Keratinocyte (primary cell): Measurements from ENCODE around the gene FGF8. TPM values are rescaled to one million over a fixed set of nuclear protein-coding genes. Genes with fewer than 3 reads are reported as not detected.

ENCODE experiments used
- DNase-seq: peaks from one replicate; pipeline ENCODE4 v3.0.0-alpha.2; 2011; ENCODE audit warnings: low read depth, missing footprints, low spot score
- FAIRE-seq: peaks from 2 replicates; lab custom pipeline; 2011; peaks lifted over from hg19 to GRCh38; lab: Jason Lieb, UNC
- H2AFZ ChIP-seq: 2 replicates; pipeline ENCODE4 v1.6.0; 2012; ENCODE audit warnings: low read length, control low read depth, inconsistent platforms; ENCODE audit not compliant: control insufficient read depth
- H3K27ac ChIP-seq: 2 replicates; pipeline ENCODE4 v1.5.1; 2011; ENCODE audit warnings: low read length; ENCODE audit not compliant: control insufficient read depth, insufficient read depth
- H3K27me3 ChIP-seq: 3 replicates; pipeline ENCODE4 v1.6.0; 2011; ENCODE audit warnings: low read length; ENCODE audit not compliant: control insufficient read depth, insufficient read depth; ENCODE audit errors: extremely low read depth
- H3K36me3 ChIP-seq, 2 experiments: 2 replicates in 1 of 2; 3 replicates in 1 of 2; pipeline ENCODE4 v1.5.1; 2011; ENCODE audit warnings: low read length in 2 of 2, mild to moderate bottlenecking in 1 of 2; ENCODE audit not compliant: control insufficient read depth in 2 of 2, insufficient read depth in 2 of 2; ENCODE audit errors: extremely low read depth in 1 of 2
- H3K4me1 ChIP-seq: 3 replicates; pipeline ENCODE4 v1.5.1; 2011; ENCODE audit warnings: low read length; ENCODE audit not compliant: control insufficient read depth, insufficient read depth; ENCODE audit errors: extremely low read depth
- H3K4me2 ChIP-seq: 3 replicates; pipeline ENCODE4 v1.6.0; 2011; ENCODE audit warnings: low read depth, low read length; ENCODE audit not compliant: control insufficient read depth, insufficient read depth; ENCODE audit errors: extremely low read depth
- H3K4me3 ChIP-seq, 3 experiments: fragments of 200-600 bp in 1 of 3; sonication (generic) in 1 of 3; 2 replicates in 2 of 3; 3 replicates in 1 of 3; pipeline ENCODE4 v1.5.1; 2011 to 2016; ENCODE audit warnings: low read length in 3 of 3, mild to moderate bottlenecking in 3 of 3, control low read depth in 2 of 3, inconsistent platforms in 1 of 3, low read depth in 1 of 3, mixed read lengths in 1 of 3, mixed run types in 1 of 3, moderate library complexity in 1 of 3; ENCODE audit not compliant: control insufficient read depth in 2 of 3, insufficient read depth in 2 of 3; ENCODE audit errors: extremely low read depth in 1 of 3
- H3K79me2 ChIP-seq: 2 replicates; pipeline ENCODE4 v1.6.0; 2012; ENCODE audit warnings: low read length; ENCODE audit not compliant: control insufficient read depth, insufficient read depth
- H3K9ac ChIP-seq: 3 replicates; pipeline ENCODE4 v1.6.0; 2011; ENCODE audit warnings: low read length; ENCODE audit not compliant: control insufficient read depth, insufficient read depth; ENCODE audit errors: extremely low read depth
- H3K9me1 ChIP-seq: 3 replicates; pipeline ENCODE4 v1.6.0; 2011; ENCODE audit warnings: low read length; ENCODE audit not compliant: control insufficient read depth, insufficient read depth; ENCODE audit errors: extremely low read depth
- H3K9me3 ChIP-seq: 2 replicates; pipeline ENCODE4 v1.5.1; 2012; ENCODE audit warnings: low read depth, low read length; ENCODE audit not compliant: control insufficient read depth
- H4K20me1 ChIP-seq: 3 replicates; pipeline ENCODE4 v1.6.0; 2011; ENCODE audit warnings: low read length; ENCODE audit not compliant: control insufficient read depth, insufficient read depth; ENCODE audit errors: extremely low read depth
- CTCF ChIP-seq, 3 experiments: IDR thresholded peaks in 1 of 3; conservative IDR thresholded peaks in 1 of 3; optimal IDR thresholded peaks in 1 of 3; 2 replicates in 2 of 3; 3 replicates in 1 of 3; pipeline versions ENCODE3 to v1.5.1; 2011; ENCODE audit warnings: low read length in 3 of 3, mild to moderate bottlenecking in 3 of 3, moderate library complexity in 2 of 3, control low read depth in 1 of 3, inconsistent platforms in 1 of 3; ENCODE audit not compliant: insufficient read depth in 2 of 3; ENCODE audit errors: extremely low read depth in 1 of 3
- EZH2 ChIP-seq: IDR thresholded peaks from one replicate; pipeline ENCODE4 v1.6.1; 2012; ENCODE audit warnings: inconsistent platforms, mild to moderate bottlenecking, low read length, moderate library complexity
- dilution Hi-C: fragments of 300-500 bp; cut with MboI; formaldehyde crosslinking; loops from one replicate; pipeline ENCODE4 v1.7.0; 2020; ENCODE audit warnings: low sequenced_read_pairs; ENCODE audit not compliant: extremely low pct_ligation_motif_present
- polyA plus RNA-seq, 5 experiments: library from polyadenylated mRNA; depleted of rRNA in 3 of 5; stranded (reverse) in 3 of 5; stranded (forward) in 1 of 5; unstranded in 1 of 5; fragments of >200 nt; gene quantifications; 1 replicate in 1 of 5; 2 replicates in 3 of 5; 3 replicates in 1 of 5; pipeline versions ENCODE4 v1.2.1 to v1.2.3, GENCODE V29; 2011 to 2012; ENCODE audit warnings: missing spikeins in 2 of 5, low read depth in 1 of 5, low replicate concordance in 1 of 5

FGF8 gene
- polyA plus RNA-seq, 1 donor (not counting 4 experiments of a cell fraction or from before 2014, with no cell fraction given): not detected

- Histone ChIP-seq H2AFZ (no peak overlapping the region), H3K9me3 (no peaks in the 10 kb centered on the region), H3K27me3 (peaks cover 11% of the 10 kb centered on the region), H3K36me3 (no peaks in the 10 kb centered on the region), H3K4me3 (no peak overlapping the region), H4K20me1 (no peaks in the 10 kb centered on the region), H3K9ac (no peak overlapping the region), H3K4me1 (no peaks in the 10 kb centered on the region), H3K27ac (no peak overlapping the region), H3K4me2 (no peak overlapping the region), H3K9me1 (no peaks in the 10 kb centered on the region), H3K79me2 (no peaks in the 10 kb centered on the region)
- no peak for FAIRE-seq
- DNase-seq: no peak
- dilution Hi-C loops: no loop called here
- TF ChIP-seq EZH2 (no peak), CTCF (optimal IDR thresholded peaks at IDR 0.05 in 1 of 3, IDR thresholded peaks at IDR 0.05 in 1 of 3, conservative IDR thresholded peaks at IDR 0.05 in 1 of 3; ENCODE audit: extremely low read depth in 1 of 3, insufficient read depth in 2 of 3, low read length in 3 of 3) (no peak)
Observed at GRCh38 chr10:101745074-101745696, 30.7 kb downstream of the FGF8 start.

- DNase-seq (no peak), FAIRE-seq (no peak)
- no peak for TF ChIP-seq EZH2
- TF ChIP-seq CTCF (optimal IDR thresholded peaks at IDR 0.05 in 1 of 3, IDR thresholded peaks at IDR 0.05 in 1 of 3, conservative IDR thresholded peaks at IDR 0.05 in 1 of 3; ENCODE audit: extremely low read depth in 1 of 3, insufficient read depth in 2 of 3, low read length in 3 of 3): no peak
- H3K4me2 ChIP-seq: no peak overlapping the region
- no peak overlapping the region for H2AFZ ChIP-seq
- H3K4me1 ChIP-seq: no peaks in the 10 kb centered on the region
- no peaks in the 10 kb centered on the region for H4K20me1 ChIP-seq
- no peak overlapping the region for H3K9ac ChIP-seq
- no peak overlapping the region for H3K4me3 ChIP-seq
- no peaks in the 10 kb centered on the region for H3K36me3 ChIP-seq
- H3K79me2 ChIP-seq: no peaks in the 10 kb centered on the region
- no peaks in the 10 kb centered on the region for H3K9me1 ChIP-seq
- H3K27ac ChIP-seq: no peak overlapping the region
- dilution Hi-C loops: no loop called here
- H3K9me3 ChIP-seq: no peaks in the 10 kb centered on the region
- peaks cover 7% of the 10 kb centered on the region for H3K27me3 ChIP-seq
Observed at GRCh38 chr10:101744267-101744666, 31.6 kb downstream of the FGF8 start.
